Chondrocyte (in vitro differentiated cells): ENCODE results near the gene SEL1L3. TPM values are rescaled to one million over a fixed set of nuclear protein-coding genes. Genes with fewer than 3 reads are reported as not detected.

Experiments used
- DNase-seq: peaks from one replicate; pipeline ENCODE4 v3.0.0; 2021; ENCODE audit warnings: mixed read lengths, low spot score
- H3K27ac Mint-ChIP-seq: one replicate; pipeline ENCODE4 v1.8.0; 2021; ENCODE audit warnings: mild to moderate bottlenecking, moderate library complexity, mixed read lengths; ENCODE audit not compliant: unreplicated experiment
- H3K27me3 Mint-ChIP-seq: 2 replicates; pipeline ENCODE4 v1.8.0; 2021; ENCODE audit warnings: low read depth, mixed read lengths
- H3K36me3 Mint-ChIP-seq: 2 replicates; pipeline ENCODE4 v1.8.0; 2021; ENCODE audit warnings: low read depth, mixed read lengths
- H3K4me1 Mint-ChIP-seq: 2 replicates; pipeline ENCODE4 v1.8.0; 2021; ENCODE audit warnings: low read depth, mild to moderate bottlenecking, mixed read lengths
- H3K4me3 Mint-ChIP-seq: one replicate; pipeline ENCODE4 v1.8.0; 2021; ENCODE audit warnings: mild to moderate bottlenecking, moderate library complexity, mixed read lengths; ENCODE audit not compliant: unreplicated experiment
- H3K9me3 Mint-ChIP-seq: 2 replicates; pipeline ENCODE4 v1.8.0; 2021; ENCODE audit warnings: low read depth, mixed read lengths
- CTCF ChIP-seq: fragments of 200-600 bp; sonication (generic); IDR thresholded peaks from 2 replicates; pipeline ENCODE4 v1.5.0; 2021; ENCODE audit warnings: antibody characterized with exemption, mild to moderate bottlenecking, moderate library complexity
- total RNA-seq: library from RNA; stranded (reverse); gene quantifications from 3 replicates; pipeline ENCODE4 v1.2.1, GENCODE V29; 2021

SEL1L3 gene
- total RNA-seq, 1 donor from 2014 or later: 30.3 TPM

DNA sequence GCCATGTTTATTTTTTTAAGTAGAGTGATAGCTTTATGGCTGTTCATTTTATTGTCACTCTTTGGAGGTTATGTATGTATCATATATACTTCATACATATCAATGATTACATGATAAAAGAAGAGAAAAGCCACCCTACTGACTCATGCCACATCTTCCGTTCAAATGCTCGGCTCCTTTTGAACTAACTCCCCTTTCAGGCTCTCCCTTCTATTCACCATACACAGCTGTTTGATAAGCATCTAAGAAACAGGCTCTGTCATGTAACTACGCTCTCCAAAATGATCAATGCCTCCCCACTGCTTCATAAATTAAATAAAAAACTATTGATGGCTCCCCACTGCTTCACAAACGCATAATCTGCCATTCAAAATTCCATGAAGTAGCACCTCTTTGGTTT, 89.4 kb downstream of the SEL1L3 start:
- DNase-seq: no peak
- no peaks in the 10 kb centered on the region for H3K4me1 Mint-ChIP-seq
- H3K4me3 Mint-ChIP-seq: no peak overlapping the region
- peaks cover 15% of the 10 kb centered on the region for H3K9me3 Mint-ChIP-seq
- H3K27ac Mint-ChIP-seq: no peak overlapping the region
- TF ChIP-seq CTCF: no peak
- H3K27me3 Mint-ChIP-seq: no peaks in the 10 kb centered on the region
- H3K36me3 Mint-ChIP-seq: peaks cover 15% of the 10 kb centered on the region

- DNase-seq: no peak
These were observed 91.1 kb downstream of the SEL1L3 start for GRCh38 chr4:25771672-25772071.

GRCh38 chr4:25770847-25771246, 91.9 kb downstream of the SEL1L3 start:
- no peaks in the 10 kb centered on the region for H3K36me3 Mint-ChIP-seq
- no peak overlapping the region for H3K27ac Mint-ChIP-seq
- no peaks in the 10 kb centered on the region for H3K27me3 Mint-ChIP-seq
- H3K9me3 Mint-ChIP-seq: no peaks in the 10 kb centered on the region
- no peak for TF ChIP-seq CTCF
- no peak overlapping the region for H3K4me3 Mint-ChIP-seq
- no peaks in the 10 kb centered on the region for H3K4me1 Mint-ChIP-seq
- DNase-seq: no peak

More at GRCh38 chr4:25771672-25772071, 91.1 kb downstream of the SEL1L3 start:
- no peaks in the 10 kb centered on the region for H3K27me3 Mint-ChIP-seq
- H3K36me3 Mint-ChIP-seq: peaks cover 1% of the 10 kb centered on the region
- H3K9me3 Mint-ChIP-seq: no peaks in the 10 kb centered on the region
- H3K27ac Mint-ChIP-seq: no peak overlapping the region
- no peaks in the 10 kb centered on the region for H3K4me1 Mint-ChIP-seq
- H3K4me3 Mint-ChIP-seq: no peak overlapping the region
- TF ChIP-seq CTCF: no peak

DNA sequence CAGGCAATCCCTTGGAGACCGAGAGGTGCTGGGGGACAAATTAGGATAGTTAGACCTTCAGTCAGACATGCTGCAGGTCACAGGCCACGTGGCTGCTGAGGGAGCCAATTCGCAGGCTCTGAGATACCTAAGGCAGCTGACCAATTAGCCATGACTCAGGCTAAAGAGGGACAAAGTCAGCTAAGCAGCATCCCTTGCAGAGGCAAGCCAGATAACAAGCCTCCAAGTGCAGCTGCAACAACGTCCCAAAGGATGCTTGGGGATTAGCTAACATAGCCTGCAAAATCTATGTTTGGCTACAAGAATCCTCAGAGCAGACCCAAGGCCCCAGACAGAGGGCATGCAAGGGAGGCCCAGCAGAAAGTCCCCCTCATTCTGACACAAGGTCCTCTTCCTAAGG, 93.5 kb downstream of the SEL1L3 start:
- no peak for TF ChIP-seq CTCF
- no peak for DNase-seq
- no peaks in the 10 kb centered on the region for H3K4me1 Mint-ChIP-seq

GRCh38 chr4:25767877-25768725, 94.7 kb downstream of the SEL1L3 start:
- no peaks in the 10 kb centered on the region for H3K9me3 Mint-ChIP-seq
- H3K27ac Mint-ChIP-seq: no peak overlapping the region
- no peaks in the 10 kb centered on the region for H3K4me1 Mint-ChIP-seq
- no peaks in the 10 kb centered on the region for H3K27me3 Mint-ChIP-seq
- TF ChIP-seq CTCF: peak; percentile 93
- no peak overlapping the region for H3K4me3 Mint-ChIP-seq
- no peak for DNase-seq
- peaks cover 10% of the 10 kb centered on the region for H3K36me3 Mint-ChIP-seq

More for the DNA sequence above, 93.5 kb downstream of the SEL1L3 start:
- Mint-ChIP-seq H3K4me3 (no peak overlapping the region), H3K27ac (no peak overlapping the region), H3K36me3 (peaks cover 4% of the 10 kb centered on the region), H3K9me3 (no peaks in the 10 kb centered on the region), H3K27me3 (no peaks in the 10 kb centered on the region)
